GM18505 (cell line): ENCODE results near the gene POU6F2.

Source experiments
- ATAC-seq: cut with Tn5 transposase; IDR thresholded peaks from one replicate; pipeline ENCODE4 v1.9.1; 2021; ENCODE audit not compliant: unreplicated experiment
- POLR2A ChIP-seq: IDR thresholded peaks from 4 replicates; pipeline ENCODE4 v1.6.1; 2011; ENCODE audit warnings: borderline replicate concordance; ENCODE audit not compliant: insufficient read depth, insufficient read length; ENCODE audit errors: extremely low read depth

The POU6F2 gene

GRCh38 chr7:39465055-39465929 lies 487.6 kb downstream of the POU6F2 start:
- ATAC-seq = peak; percentile 85
- TF ChIP-seq POLR2A = no peak

GRCh38 chr7:39468261-39468660 lies 490.6 kb downstream of the POU6F2 start:
- no peak for ATAC-seq
- TF ChIP-seq POLR2A = no peak

- ATAC-seq = no peak
- no peak for TF ChIP-seq POLR2A
These were observed 491.2 kb downstream of the POU6F2 start for GRCh38 chr7:39468808-39469374.

DNA sequence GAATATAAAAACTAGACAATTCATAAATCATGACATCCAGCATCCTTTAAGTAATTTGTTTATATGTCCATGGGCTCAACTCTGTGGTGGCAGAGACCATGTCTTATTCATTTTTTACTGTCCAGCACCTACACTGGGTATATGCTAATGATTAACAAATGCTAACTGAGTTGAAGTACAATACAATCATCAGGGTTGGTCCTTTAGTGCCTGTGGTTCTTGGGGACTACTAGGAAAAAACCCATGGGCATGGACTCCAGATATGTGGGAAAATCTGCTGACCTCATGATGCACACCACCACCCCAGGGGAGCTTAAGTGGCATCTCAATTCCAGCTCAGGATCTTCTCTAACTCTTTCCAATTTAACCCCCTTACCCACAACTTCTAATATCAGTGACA lies 503.2 kb downstream of the POU6F2 start:
- ATAC-seq = no peak

GRCh38 chr7:39488467-39489393 lies 511.0 kb downstream of the POU6F2 start:
- ATAC-seq = no peak
- TF ChIP-seq POLR2A = no peak

More for the DNA sequence above, 503.2 kb downstream of the POU6F2 start:
- no peak for TF ChIP-seq POLR2A

GRCh38 chr7:39490296-39490695 lies 512.6 kb downstream of the POU6F2 start:
- no peak for TF ChIP-seq POLR2A
- no peak for ATAC-seq

DNA sequence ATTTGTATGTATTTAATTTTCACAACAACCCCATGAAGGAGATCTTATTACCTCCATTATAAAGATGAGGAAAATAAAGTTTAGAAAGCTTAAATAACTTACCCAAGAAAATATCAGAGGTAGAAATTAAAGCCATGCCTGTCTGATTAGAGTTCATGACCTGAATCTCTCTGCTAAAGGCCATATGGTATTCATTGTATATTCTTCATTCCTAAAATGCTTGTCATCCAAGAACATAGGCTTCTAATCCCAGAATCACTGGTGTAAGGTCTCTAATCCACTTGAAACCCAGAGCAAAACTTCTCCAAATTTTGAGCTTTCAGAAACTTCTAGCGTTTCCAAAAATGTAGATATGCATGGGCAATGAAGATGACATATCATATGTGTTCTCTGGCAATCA lies 516.2 kb downstream of the POU6F2 start:
- ATAC-seq = no peak
- no peak for TF ChIP-seq POLR2A

- ATAC-seq = no peak
These were observed 523.6 kb downstream of the POU6F2 start for GRCh38 chr7:39501358-39501757.

DNA sequence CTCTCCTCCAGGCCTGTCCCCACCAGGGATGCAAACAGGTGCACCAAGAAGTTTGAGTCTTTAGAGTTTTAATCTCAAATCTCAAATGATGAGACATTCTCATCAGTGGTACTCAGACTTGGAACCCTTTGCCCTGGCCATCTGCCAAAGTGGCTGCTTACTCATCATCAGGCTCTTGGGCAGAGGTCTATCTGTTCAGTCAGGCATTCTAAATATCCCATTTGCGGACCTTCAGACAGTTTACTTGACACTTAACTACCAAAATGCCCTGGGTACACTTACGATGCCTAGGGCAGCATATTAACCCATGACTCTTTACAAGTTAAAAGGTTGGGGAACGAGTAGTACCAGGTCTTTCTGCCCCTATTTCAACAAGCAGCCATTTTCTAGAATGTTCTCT lies 527.3 kb downstream of the POU6F2 start:
- TF ChIP-seq POLR2A = no peak
- no peak for ATAC-seq

More at GRCh38 chr7:39501358-39501757, 523.6 kb downstream of the POU6F2 start:
- no peak for TF ChIP-seq POLR2A

- TF ChIP-seq POLR2A = no peak
- ATAC-seq = no peak
These were observed 530.3 kb downstream of the POU6F2 start for GRCh38 chr7:39507866-39508551.

DNA sequence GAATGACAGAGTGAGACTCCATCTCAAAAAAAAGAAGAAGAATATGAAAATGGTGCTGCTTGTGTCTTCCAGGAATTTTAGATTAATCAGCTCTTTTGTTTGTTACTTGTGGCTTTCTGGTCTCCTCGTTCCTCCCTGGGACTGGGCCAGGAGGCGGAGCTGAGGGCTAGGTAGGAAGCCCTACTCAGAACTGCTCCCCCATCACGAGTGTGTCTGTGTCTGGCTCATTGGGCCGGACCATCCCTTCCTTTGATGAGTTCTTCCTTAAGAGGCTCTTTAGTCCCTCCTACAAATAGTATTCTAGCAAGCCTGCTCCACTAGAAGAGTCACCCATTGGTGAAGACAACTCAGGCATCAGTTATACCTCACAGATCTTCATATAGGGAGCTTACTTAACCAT lies 531.7 kb downstream of the POU6F2 start:
- TF ChIP-seq POLR2A = no peak
- no peak for ATAC-seq

DNA sequence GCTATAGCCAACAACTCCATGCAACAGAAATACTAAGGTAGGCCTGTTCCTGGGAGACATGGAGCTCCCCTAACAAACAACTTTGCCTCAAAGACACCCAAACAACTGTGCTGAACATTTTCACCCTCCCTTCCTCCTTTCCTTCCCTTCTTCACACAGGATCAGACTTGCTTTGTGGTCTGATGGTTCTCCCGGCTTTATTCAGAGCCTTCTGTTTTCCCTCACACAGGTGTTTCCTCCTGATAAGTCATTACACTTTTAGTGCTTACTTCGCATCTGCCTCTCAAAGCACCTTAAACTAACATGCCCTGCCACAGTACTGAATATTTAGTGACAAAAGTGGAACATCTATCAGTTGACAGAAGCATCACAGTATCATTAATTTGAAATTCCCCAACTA lies 532.2 kb downstream of the POU6F2 start:
- no peak for TF ChIP-seq POLR2A
- no peak for ATAC-seq

DNA sequence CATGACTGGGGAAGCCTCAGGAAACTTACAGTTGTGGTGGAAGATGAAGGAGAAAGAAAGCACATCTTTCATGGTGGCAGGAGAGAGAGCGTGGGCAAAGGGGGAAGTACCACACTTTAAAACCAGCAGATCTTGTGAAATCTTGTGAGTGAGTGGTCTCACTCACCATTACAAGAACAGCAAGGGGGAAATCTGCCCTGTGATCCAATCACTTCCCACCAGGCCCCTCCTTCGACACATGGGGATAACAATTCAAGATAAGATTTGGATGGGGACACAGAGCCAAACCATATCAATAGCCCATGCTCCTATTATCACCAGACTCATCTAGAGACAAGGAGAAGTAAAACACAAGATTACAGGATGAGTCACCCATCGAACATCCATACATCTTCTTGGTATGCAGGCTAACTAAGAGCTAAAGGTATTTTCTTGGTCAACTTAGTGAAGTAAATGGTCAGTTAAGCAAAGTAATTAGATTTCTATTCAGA lies 533.2 kb downstream of the POU6F2 start:
- TF ChIP-seq POLR2A = no peak
- ATAC-seq = no peak

DNA sequence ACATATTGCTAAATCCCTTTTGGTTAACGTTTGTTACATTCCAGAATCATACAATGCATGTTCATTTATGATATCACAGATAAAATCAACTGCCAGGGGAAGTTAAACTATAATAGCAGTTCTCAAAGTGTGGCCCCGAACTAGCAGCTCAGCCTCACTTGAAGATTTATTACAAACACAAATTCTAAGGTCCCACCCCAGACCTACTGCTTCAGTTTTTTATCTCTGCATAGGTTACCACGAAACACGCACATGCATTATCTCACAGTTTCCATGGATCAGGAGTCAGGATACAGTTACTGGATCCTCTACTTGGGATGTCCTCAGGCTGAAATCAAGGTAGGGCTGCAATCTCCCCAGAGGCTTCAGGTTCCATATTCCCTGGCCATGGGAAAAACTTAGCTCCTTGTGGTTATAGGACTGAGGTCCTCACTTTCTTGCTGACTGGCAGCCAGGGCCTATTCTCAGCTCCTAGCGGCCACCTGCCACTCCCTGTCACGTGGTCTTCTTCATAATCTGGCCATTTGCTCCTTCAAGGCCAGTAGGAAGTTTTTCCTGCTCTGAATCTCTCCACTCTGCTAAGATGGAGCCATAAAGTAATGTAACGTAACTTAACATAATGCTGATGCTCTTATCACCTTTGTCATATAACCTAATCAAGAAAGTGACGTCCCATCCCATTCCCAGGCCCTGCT lies 538.0 kb downstream of the POU6F2 start:
- TF ChIP-seq POLR2A = no peak
- no peak for ATAC-seq
